Lung (tissue), 12 donors: Measurements from ENCODE around the gene RAD50. TPM values are rescaled to one million over a fixed set of nuclear protein-coding genes. Genes with fewer than 3 reads are reported as not detected.

Experiments
- ATAC-seq: fragments of 200-7000 bp; cut with Tn5 transposase; one replicate; pipeline ENCODE4 v1.9.1; 2020; ENCODE audit warnings: moderate number of reproducible peaks; ENCODE audit not compliant: insufficient read depth, low FRiP score
- DNase-seq, 3 donors: peaks; one replicate each; pipeline ENCODE4 v3.0.0-alpha.2; 2013 to 2017
- H3K27ac ChIP-seq, 2 donors: one replicate each; pipeline ENCODE4 v1.5.1; 2013; ENCODE audit warnings: mild to moderate bottlenecking in 2 of 2, moderate library complexity in 2 of 2, control low read depth in 1 of 2, inconsistent platforms in 1 of 2, low read depth in 1 of 2, low read length in 1 of 2
- H3K27me3 ChIP-seq, 3 donors: one replicate each; pipeline ENCODE4 v1.5.1; 2013; ENCODE audit warnings: low read length in 2 of 3; ENCODE audit not compliant: control insufficient read depth in 3 of 3, insufficient read depth in 3 of 3
- H3K36me3 ChIP-seq, 4 donors: one replicate each; pipeline ENCODE4 v1.5.1; 2013; ENCODE audit warnings: low read length in 4 of 4, mild to moderate bottlenecking in 1 of 4, moderate library complexity in 1 of 4; ENCODE audit not compliant: control insufficient read depth in 4 of 4, insufficient read depth in 4 of 4
- H3K4me1 ChIP-seq, 5 donors: one replicate each; pipeline ENCODE4 v1.5.1; 2013; ENCODE audit warnings: low read length in 5 of 5, mild to moderate bottlenecking in 2 of 5, moderate library complexity in 1 of 5; ENCODE audit not compliant: control insufficient read depth in 5 of 5, insufficient read depth in 5 of 5
- H3K4me3 ChIP-seq: one replicate; pipeline ENCODE4 v1.5.1; 2013; ENCODE audit warnings: mild to moderate bottlenecking, control low read depth, moderate library complexity
- H3K9ac ChIP-seq, 2 donors: one replicate each; pipeline ENCODE4 v1.5.1; 2013; ENCODE audit warnings: low read length in 2 of 2, control low read depth in 1 of 2; ENCODE audit not compliant: insufficient read depth in 1 of 2
- H3K9me3 ChIP-seq, 4 donors: one replicate each; pipeline ENCODE4 v1.5.1; 2013; ENCODE audit warnings: low read length in 3 of 4, mild to moderate bottlenecking in 1 of 4, moderate library complexity in 1 of 4; ENCODE audit not compliant: control insufficient read depth in 4 of 4, insufficient read depth in 3 of 4
- WGBS, 2 donors: extraction: QIAGEN DNeasy Blood & Tissue Kit; methylation state at CpG; one replicate each; pipeline ENCODE4 v1.1.7; 2013; 5-methylcytosine and 5-hydroxymethylcytosine counted together
- polyA plus RNA-seq, 2 donors: library from polyadenylated mRNA; stranded (reverse); fragments of 200-250 nt; gene quantifications; one replicate each; pipeline ENCODE4 v1.2.1, GENCODE V29; 2013
- total RNA-seq, 2 donors: library from RNA; depleted of rRNA in 1 of 2; stranded (reverse); fragments of >200 nt in 1 of 2; gene quantifications; one replicate each; pipeline ENCODE4 v1.2.1, GENCODE V29; 2014 to 2021
- TF ChIP-seq, protein P1 (sequence below): IDR thresholded peaks from 2 replicates; pipeline ENCODE4 v1.5.1; 2012; ENCODE audit warnings: mild to moderate bottlenecking; ENCODE audit errors: control extremely low read depth, extremely low read depth
- donor health status: control.
- donor health status: control.
- donor health status: Bipolar disorder and iron deficiency.
- donor health status: healthy.
- donor health status: DM: yes; HTN: yes; CAD: no.

Gene RAD50
- total and polyA plus RNA-seq, 4 donors: 8.2 to 46.7 (median 18.8) TPM

DNA sequence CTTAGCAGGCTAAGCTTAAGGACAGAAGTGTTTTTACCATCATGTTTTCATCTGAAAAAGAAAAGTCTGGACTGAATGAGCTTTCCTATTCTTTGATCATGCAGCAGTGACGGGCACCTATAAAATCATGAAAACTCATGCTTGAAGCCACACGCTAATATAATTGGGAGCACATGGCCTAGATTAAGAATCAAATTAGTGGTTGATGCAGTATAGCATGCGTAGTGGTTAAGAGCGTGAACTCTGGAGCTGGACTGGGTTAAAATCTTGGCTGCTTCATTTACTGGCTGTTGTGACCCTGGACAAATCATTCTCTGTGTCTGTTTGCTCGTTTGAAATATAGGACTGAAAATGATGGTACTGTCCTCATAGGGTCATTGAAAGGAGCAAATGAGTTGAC is 51.3 kb downstream of the RAD50 start:
- H3K9ac ChIP-seq: no peak overlapping the region
- H3K4me1 ChIP-seq: no peaks in the 10 kb centered on the region
- 89 to 94% methylated on average over 5 of the region's 5 CpGs for WGBS, 2 donors
- peaks cover 12 to 33% (median 16%) of the 10 kb centered on the region in 4 donors for H3K36me3 ChIP-seq
- TF ChIP-seq, protein P1, sequence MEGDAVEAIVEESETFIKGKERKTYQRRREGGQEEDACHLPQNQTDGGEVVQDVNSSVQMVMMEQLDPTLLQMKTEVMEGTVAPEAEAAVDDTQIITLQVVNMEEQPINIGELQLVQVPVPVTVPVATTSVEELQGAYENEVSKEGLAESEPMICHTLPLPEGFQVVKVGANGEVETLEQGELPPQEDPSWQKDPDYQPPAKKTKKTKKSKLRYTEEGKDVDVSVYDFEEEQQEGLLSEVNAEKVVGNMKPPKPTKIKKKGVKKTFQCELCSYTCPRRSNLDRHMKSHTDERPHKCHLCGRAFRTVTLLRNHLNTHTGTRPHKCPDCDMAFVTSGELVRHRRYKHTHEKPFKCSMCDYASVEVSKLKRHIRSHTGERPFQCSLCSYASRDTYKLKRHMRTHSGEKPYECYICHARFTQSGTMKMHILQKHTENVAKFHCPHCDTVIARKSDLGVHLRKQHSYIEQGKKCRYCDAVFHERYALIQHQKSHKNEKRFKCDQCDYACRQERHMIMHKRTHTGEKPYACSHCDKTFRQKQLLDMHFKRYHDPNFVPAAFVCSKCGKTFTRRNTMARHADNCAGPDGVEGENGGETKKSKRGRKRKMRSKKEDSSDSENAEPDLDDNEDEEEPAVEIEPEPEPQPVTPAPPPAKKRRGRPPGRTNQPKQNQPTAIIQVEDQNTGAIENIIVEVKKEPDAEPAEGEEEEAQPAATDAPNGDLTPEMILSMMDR: no peak
- DNase-seq (no peak), ATAC-seq (no peak)
- no peak overlapping the region for H3K27ac ChIP-seq
- no peaks in the 10 kb centered on the region for H3K27me3 ChIP-seq
- no peak overlapping the region for H3K4me3 ChIP-seq
- peaks cover 0 to 2% (median 0%) of the 10 kb centered on the region in 4 donors for H3K9me3 ChIP-seq

GRCh38 chr5:132611965-132612364 is 55.2 kb downstream of the RAD50 start:
- no peak overlapping the region for H3K4me3 ChIP-seq
- no peaks in the 10 kb centered on the region for H3K4me1 ChIP-seq
- no peaks in the 10 kb centered on the region for H3K27me3 ChIP-seq
- peaks cover 11 to 32% (median 12%) of the 10 kb centered on the region in 4 donors for H3K36me3 ChIP-seq
- H3K27ac ChIP-seq: no peak overlapping the region
- TF ChIP-seq, protein P1: no peak
- peaks cover 0 to 2% (median 0%) of the 10 kb centered on the region in 4 donors for H3K9me3 ChIP-seq
- ATAC-seq (no peak), DNase-seq (no peak)
- H3K9ac ChIP-seq: no peak overlapping the region
- WGBS, 2 donors: 98% methylated on average over 2 of the region's 2 CpGs

DNA sequence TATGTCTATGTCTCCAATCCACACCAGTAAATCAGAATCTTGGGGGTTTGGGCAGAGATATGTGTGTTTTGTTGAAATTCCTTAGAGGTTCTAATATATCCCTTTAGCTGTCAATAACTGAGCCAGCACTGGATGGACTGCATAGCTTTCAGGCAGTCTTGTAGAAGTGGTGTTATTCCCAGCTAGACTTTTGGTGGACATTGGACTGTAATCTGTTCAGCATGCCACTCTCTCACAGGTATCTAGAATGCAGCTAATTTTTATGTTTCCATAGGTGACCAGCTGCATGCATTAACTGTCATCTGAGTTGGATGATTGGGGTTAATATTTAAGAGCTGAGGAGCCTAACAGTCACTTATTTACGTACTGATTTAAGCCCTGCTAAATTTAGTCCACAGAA is 56.1 kb downstream of the RAD50 start:
- Histone ChIP-seq H3K27ac (no peak overlapping the region), H3K36me3 (peaks cover 10 to 31% (median 11%) of the 10 kb centered on the region in 4 donors), H3K9me3 (peaks cover 0 to 2% (median 0%) of the 10 kb centered on the region in 4 donors), H3K4me1 (no peaks in the 10 kb centered on the region), H3K9ac (no peak overlapping the region), H3K4me3 (no peak overlapping the region), H3K27me3 (no peaks in the 10 kb centered on the region)
- ATAC-seq: no peak
- 91 to 95% methylated on average over 1 of the region's 1 CpG for WGBS, 2 donors
- TF ChIP-seq, protein P1: no peak
- no peak for DNase-seq

DNA sequence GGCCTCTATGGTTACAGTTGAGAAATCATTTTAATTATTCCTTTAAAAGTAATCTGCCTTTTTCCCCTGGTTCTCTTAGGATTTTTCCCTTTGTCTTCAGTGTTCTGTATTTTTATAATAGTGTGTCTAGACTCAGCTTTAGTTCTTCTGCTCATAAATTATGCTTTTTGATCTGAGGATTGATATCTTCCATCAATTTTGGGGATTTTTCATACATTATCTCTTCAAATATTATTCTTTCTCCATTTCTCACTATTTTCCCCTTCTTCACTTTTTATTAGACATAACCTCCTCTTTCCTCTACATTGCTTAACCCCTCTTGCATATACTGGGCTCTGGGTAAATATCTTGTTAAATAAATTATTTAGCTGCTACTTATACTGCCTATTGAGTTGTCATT is 64.9 kb downstream of the RAD50 start:
- no peak overlapping the region for H3K9ac ChIP-seq
- no peak overlapping the region for H3K4me3 ChIP-seq
- no peaks in the 10 kb centered on the region for H3K4me1 ChIP-seq
- no peaks in the 10 kb centered on the region for H3K9me3 ChIP-seq
- ATAC-seq (no peak), DNase-seq (no peak)
- TF ChIP-seq, protein P1: no peak
- peaks cover 2 to 18% (median 12%) of the 10 kb centered on the region in 4 donors for H3K36me3 ChIP-seq
- no peak overlapping the region for H3K27ac ChIP-seq
- H3K27me3 ChIP-seq: no peaks in the 10 kb centered on the region
